Measurements from ENCODE around the gene OR6B1. TPM values are rescaled to one million over a fixed set of nuclear protein-coding genes. Genes with fewer than 3 reads are reported as not detected.
"Not testable (repeated sequence)": the region's sequence is repeated elsewhere in the genome, so short reads cannot be mapped to it uniquely, and the experiment has no call there.

The OR6B1 gene
- polyA plus RNA-seq, 6 donors from 2014 or later = not detected

GRCh38 chr7:143980746-143981510, 19.2 kb upstream of the OR6B1 start:
- H3K27ac Mint-ChIP-seq = no peak overlapping the region
- peaks cover 0 to 10% (median 0%) of the 10 kb centered on the region in 7 donors for H3K9me3 Mint-ChIP-seq
- DNase-seq = no peak
- no peak for ATAC-seq (ENCODE audit: low read depth in 2 of 2)
- H3K4me3 Mint-ChIP-seq = no peak overlapping the region
- no peaks in the 10 kb centered on the region for H3K36me3 Mint-ChIP-seq
- H3K27me3 Mint-ChIP-seq = no peaks in the 10 kb centered on the region
- H3K4me1 Mint-ChIP-seq = no peaks in the 10 kb centered on the region

GRCh38 chr7:143983960-143984359, 16.2 kb upstream of the OR6B1 start:
- H3K36me3 Mint-ChIP-seq = no peaks in the 10 kb centered on the region
- H3K27ac Mint-ChIP-seq = no peak overlapping the region
- DNase-seq = no peak
- peaks cover 0 to 10% (median 2%) of the 10 kb centered on the region in 7 donors for H3K9me3 Mint-ChIP-seq
- no peak overlapping the region for H3K4me3 Mint-ChIP-seq
- no peak for ATAC-seq (ENCODE audit: low read depth in 2 of 2)
- H3K4me1 Mint-ChIP-seq = no peaks in the 10 kb centered on the region
- no peaks in the 10 kb centered on the region for H3K27me3 Mint-ChIP-seq

GRCh38 chr7:143987513-143987912, 12.6 kb upstream of the OR6B1 start:
- Mint-ChIP-seq H3K27me3 (peaks cover 0 to 7% (median 0%) of the 10 kb centered on the region in 3 donors), H3K4me3 (no peak overlapping the region), H3K27ac (no peak overlapping the region), H3K9me3 (peaks cover 6 to 19% (median 11%) of the 10 kb centered on the region in 7 donors), H3K4me1 (no peaks in the 10 kb centered on the region), H3K36me3 (peaks cover 5 to 16% of the 10 kb centered on the region in 2 donors)
- ATAC-seq (ENCODE audit: low read depth in 2 of 2) (no peak), DNase-seq (no peak)

GRCh38 chr7:143988976-143989745, 11.0 kb upstream of the OR6B1 start:
- H3K27ac Mint-ChIP-seq = no peak overlapping the region
- no peak overlapping the region for H3K4me3 Mint-ChIP-seq
- H3K36me3 Mint-ChIP-seq = peaks cover 5 to 16% of the 10 kb centered on the region in 2 donors
- H3K4me1 Mint-ChIP-seq = no peaks in the 10 kb centered on the region
- DNase-seq (no peak), ATAC-seq (ENCODE audit: low read depth in 2 of 2) (no peak)
- peaks cover 0 to 7% (median 0%) of the 10 kb centered on the region in 3 donors for H3K27me3 Mint-ChIP-seq
- peaks cover 6 to 19% (median 11%) of the 10 kb centered on the region in 7 donors for H3K9me3 Mint-ChIP-seq

- Mint-ChIP-seq H3K27me3 (peaks cover 6 to 12% (median 7%) of the 10 kb centered on the region in 3 donors), H3K36me3 (peaks cover 5 to 16% of the 10 kb centered on the region in 2 donors), H3K4me1 (no peaks in the 10 kb centered on the region), H3K9me3 (peaks cover 6 to 19% (median 11%) of the 10 kb centered on the region in 7 donors), H3K4me3 (no peak overlapping the region), H3K27ac (peak overlapping the region in 1 of 6 donors; percentile 5)
- no peak for DNase-seq
- ATAC-seq (ENCODE audit: low read depth in 2 of 2) = no peak
Measured at GRCh38 chr7:143992670-143993069, 7.5 kb upstream of the OR6B1 start.

GRCh38 chr7:143993924-143994323, 6.2 kb upstream of the OR6B1 start:
- H3K27me3 Mint-ChIP-seq = peaks cover 6 to 12% (median 7%) of the 10 kb centered on the region in 3 donors
- H3K36me3 Mint-ChIP-seq = peaks cover 5 to 16% of the 10 kb centered on the region in 2 donors
- no peak for DNase-seq
- no peak for ATAC-seq (ENCODE audit: low read depth in 2 of 2)
- no peak overlapping the region for H3K27ac Mint-ChIP-seq
- no peaks in the 10 kb centered on the region for H3K4me1 Mint-ChIP-seq
- no peak overlapping the region for H3K4me3 Mint-ChIP-seq
- H3K9me3 Mint-ChIP-seq = peaks cover 6 to 19% (median 9%) of the 10 kb centered on the region in 7 donors

- Mint-ChIP-seq H3K36me3 (no peaks in the 10 kb centered on the region), H3K27me3 (peaks cover 6 to 8% (median 8%) of the 10 kb centered on the region in 3 donors), H3K9me3 (peaks cover 0 to 2% (median 0%) of the 10 kb centered on the region in 7 donors), H3K27ac (no peak overlapping the region), H3K4me3 (no peak overlapping the region), H3K4me1 (no peaks in the 10 kb centered on the region)
- no peak for ATAC-seq (ENCODE audit: low read depth in 2 of 2)
- no peak for DNase-seq
Measured at GRCh38 chr7:144001543-144001942, 1.4 kb downstream of the OR6B1 start.

- peaks cover 5 to 14% (median 8%) of the 10 kb centered on the region in 3 donors for H3K27me3 Mint-ChIP-seq
- H3K4me3 Mint-ChIP-seq = no peak overlapping the region
- no peak for ATAC-seq (ENCODE audit: low read depth in 2 of 2)
Measured at GRCh38 chr7:144004703-144005102, 4.6 kb downstream of the OR6B1 start.

GRCh38 chr7:144006029-144006691, 6.0 kb downstream of the OR6B1 start:
- Mint-ChIP-seq H3K36me3 (peaks cover 0 to 26% of the 10 kb centered on the region in 2 donors), H3K9me3 (peaks cover 6 to 33% (median 19%) of the 10 kb centered on the region in 7 donors), H3K4me3 (no peak overlapping the region), H3K27me3 (peaks cover 5 to 15% (median 8%) of the 10 kb centered on the region in 3 donors), H3K4me1 (no peaks in the 10 kb centered on the region), H3K27ac (no peak overlapping the region)
- ATAC-seq (ENCODE audit: low read depth in 2 of 2) (no peak), DNase-seq (no peak)

More at GRCh38 chr7:144004703-144005102, 4.6 kb downstream of the OR6B1 start:
- Mint-ChIP-seq H3K27ac (no peak overlapping the region), H3K9me3 (peaks cover 3 to 20% (median 14%) of the 10 kb centered on the region in 7 donors), H3K36me3 (peaks cover 0 to 20% of the 10 kb centered on the region in 2 donors), H3K4me1 (no peaks in the 10 kb centered on the region)
- no peak for DNase-seq

GRCh38 chr7:144006692-144007042, 6.5 kb downstream of the OR6B1 start:
- H3K4me3 Mint-ChIP-seq = no peak overlapping the region
- no peak for ATAC-seq (ENCODE audit: low read depth in 2 of 2)
- no peak overlapping the region for H3K27ac Mint-ChIP-seq
- H3K27me3 Mint-ChIP-seq = peaks cover 5 to 18% (median 13%) of the 10 kb centered on the region in 3 donors
- DNase-seq = no peak
- no peaks in the 10 kb centered on the region for H3K4me1 Mint-ChIP-seq
- H3K36me3 Mint-ChIP-seq = peaks cover 0 to 26% of the 10 kb centered on the region in 2 donors
- peaks cover 6 to 33% (median 21%) of the 10 kb centered on the region in 7 donors for H3K9me3 Mint-ChIP-seq

- H3K4me1 Mint-ChIP-seq = no peaks in the 10 kb centered on the region
- H3K4me3 Mint-ChIP-seq = no peak overlapping the region
- no peak for ATAC-seq (ENCODE audit: low read depth in 2 of 2)
- H3K36me3 Mint-ChIP-seq = peaks cover 0 to 26% of the 10 kb centered on the region in 2 donors
- no peak for DNase-seq
- H3K27me3 Mint-ChIP-seq = peaks cover 5 to 17% (median 14%) of the 10 kb centered on the region in 3 donors
- H3K27ac Mint-ChIP-seq = no peak overlapping the region
- peaks cover 6 to 33% (median 23%) of the 10 kb centered on the region in 7 donors for H3K9me3 Mint-ChIP-seq
Measured at GRCh38 chr7:144009361-144009760, 9.2 kb downstream of the OR6B1 start.

GRCh38 chr7:144010061-144010460, 9.9 kb downstream of the OR6B1 start:
- DNase-seq; H3K4me1 Mint-ChIP-seq; H3K27ac Mint-ChIP-seq; ATAC-seq (ENCODE audit: low read depth in 2 of 2); H3K4me3 Mint-ChIP-seq: not testable (repeated sequence)
- Mint-ChIP-seq H3K9me3 (peaks cover 6 to 33% (median 25%) of the 10 kb centered on the region in 7 donors), H3K36me3 (peaks cover 0 to 26% of the 10 kb centered on the region in 2 donors), H3K27me3 (peaks cover 5 to 15% (median 9%) of the 10 kb centered on the region in 3 donors)

GRCh38 chr7:144010821-144011220, 10.7 kb downstream of the OR6B1 start:
- H3K27me3 Mint-ChIP-seq = peaks cover under 1 to 15% (median 9%) of the 10 kb centered on the region in 3 donors
- peaks cover 0 to 26% of the 10 kb centered on the region in 2 donors for H3K36me3 Mint-ChIP-seq
- H3K9me3 Mint-ChIP-seq = peaks cover 6 to 33% (median 25%) of the 10 kb centered on the region in 7 donors
- H3K4me1 Mint-ChIP-seq; DNase-seq; H3K27ac Mint-ChIP-seq; ATAC-seq (ENCODE audit: low read depth in 2 of 2); H3K4me3 Mint-ChIP-seq: not testable (repeated sequence)
